ENCODE data around the gene CHCHD3.
A peak's percentile ranks its signal among the peaks of the same experiment; 100 is the strongest.

Gene CHCHD3

DNA sequence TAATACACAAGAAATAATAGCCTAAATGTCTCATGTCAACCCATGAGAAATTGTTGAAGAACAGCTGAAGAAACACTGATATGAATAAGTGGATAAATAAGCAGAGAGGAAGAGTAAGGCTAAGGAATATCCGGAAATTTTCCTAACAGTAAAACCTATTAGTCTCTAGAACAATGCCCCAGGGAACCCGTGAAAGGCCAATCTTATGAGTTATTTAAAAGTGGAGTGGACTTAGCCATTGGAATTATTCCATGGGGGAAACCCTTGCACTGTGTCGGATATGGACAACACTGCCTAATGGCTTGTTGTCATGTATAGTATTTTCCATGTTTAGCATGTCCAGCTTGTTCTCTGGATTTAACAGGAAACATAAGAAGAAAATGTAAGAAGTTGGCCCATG lies 288.4 kb downstream of the CHCHD3 start:
- no peak for DNase-seq

DNA sequence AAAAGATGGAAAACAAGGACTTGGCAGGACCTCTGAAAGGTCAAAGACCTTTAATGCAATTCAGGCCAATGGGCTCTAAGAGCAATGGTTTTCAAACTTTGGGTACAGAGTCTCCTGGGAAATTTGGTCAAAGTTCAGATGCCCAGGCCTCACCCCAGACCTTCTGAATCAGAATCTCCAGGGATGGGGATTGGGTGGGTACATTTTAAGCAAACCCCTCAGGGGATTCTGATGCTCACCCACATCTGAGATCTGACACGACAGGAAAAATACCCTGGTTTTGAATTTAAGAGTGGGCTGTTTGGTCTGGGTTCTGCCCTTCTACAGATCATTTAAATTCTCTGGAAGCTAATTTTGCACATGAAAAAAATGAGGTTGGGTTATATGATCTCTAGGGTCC lies 290.9 kb downstream of the CHCHD3 start:
- DNase-seq = no peak

DNA sequence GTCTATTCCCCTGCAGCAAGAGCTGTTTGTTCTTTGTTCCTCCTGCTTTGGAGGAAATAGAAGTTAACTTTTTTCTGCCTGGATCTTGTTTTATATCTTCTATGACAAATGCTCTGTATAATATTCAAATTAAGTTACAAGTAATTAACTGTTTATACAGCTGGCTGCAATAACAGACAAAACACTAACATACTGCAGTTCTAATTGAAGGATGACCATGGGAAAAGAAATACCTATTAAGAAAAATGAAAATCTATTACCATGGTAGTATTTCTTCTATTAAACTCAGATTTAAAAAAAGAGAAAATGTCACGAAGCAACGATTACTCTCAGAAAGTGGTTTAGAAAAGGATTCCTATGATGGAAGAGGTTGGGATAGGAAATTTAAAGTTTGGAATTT lies 291.8 kb downstream of the CHCHD3 start:
- no peak for DNase-seq

DNA sequence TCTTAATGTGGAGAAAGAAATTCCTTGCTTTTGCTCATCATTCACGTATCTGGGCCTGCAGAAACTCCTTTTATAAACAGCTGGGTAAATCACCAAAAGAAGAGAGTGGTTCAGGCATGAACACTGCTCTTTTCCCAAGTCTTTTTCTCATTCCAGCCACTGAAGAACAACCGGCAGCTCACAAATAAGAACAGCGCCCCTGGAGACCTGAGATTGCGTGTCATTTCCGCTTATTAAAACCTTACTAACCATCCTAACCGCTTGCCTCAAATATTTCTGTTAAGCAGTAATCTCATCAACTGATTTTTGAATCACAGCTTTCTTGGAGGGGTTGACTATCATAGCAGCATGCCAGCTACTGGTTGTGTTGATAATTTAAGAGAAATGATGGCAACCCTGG lies 292.6 kb downstream of the CHCHD3 start:
- DNase-seq = no peak

DNA sequence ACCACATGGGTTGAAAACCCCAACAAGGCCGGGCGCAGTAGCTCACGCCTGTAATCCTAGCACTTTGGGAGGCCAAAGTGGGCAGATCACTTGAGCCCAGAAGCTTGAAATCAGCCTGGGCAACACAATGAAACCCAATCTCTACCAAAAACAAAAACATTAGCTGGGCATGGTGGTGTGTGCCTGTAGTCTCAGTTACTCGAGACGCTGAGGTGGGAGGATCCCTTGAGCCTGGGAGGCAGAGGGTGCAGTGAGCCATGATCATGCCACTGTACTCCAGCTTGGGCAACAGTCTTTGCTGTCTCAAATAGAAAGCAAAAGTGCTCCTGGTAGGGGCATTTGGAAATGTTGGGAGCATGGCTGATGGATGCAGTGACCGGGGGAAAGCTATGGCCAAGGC lies 296.0 kb downstream of the CHCHD3 start:
- no peak for DNase-seq

DNA sequence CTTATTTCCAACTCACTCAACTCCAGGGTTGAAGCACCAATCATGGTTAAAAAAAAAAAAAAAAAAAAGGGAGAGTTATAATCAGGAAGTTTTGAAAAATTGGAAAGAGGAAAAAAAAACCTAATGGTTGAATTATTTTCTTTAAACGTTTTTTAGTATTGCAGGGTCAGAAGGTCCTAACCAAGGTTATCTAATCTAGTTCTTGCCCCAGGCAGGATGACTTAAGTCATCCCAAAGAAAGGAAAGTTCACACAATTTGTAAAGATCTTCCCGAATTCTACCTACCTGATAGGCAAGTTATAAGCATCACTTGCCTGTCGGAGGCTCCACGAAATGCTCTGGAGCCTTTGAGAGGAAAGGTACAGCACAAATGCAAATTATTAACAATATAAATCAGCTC lies 297.5 kb downstream of the CHCHD3 start:
- DNase-seq = no peak

DNA sequence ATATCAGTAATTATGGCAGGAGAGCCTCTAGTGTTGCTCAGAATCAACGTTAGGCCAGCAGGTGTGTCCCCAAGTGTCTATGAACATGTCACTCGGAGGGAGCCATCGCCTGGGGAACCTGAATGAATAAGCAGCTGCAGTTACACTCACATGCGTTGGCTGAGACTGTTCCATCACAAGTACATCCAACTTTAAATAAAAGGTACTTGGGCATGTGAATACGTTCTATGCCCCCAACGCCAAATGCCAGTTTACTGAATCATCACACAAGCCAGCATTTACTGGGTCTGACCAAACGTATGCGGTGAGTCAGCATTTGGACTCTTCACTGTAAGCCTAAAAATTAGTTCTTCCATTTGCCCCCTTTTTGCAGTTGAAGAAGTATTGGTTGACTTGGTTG lies 298.1 kb downstream of the CHCHD3 start:
- no peak for DNase-seq

DNA sequence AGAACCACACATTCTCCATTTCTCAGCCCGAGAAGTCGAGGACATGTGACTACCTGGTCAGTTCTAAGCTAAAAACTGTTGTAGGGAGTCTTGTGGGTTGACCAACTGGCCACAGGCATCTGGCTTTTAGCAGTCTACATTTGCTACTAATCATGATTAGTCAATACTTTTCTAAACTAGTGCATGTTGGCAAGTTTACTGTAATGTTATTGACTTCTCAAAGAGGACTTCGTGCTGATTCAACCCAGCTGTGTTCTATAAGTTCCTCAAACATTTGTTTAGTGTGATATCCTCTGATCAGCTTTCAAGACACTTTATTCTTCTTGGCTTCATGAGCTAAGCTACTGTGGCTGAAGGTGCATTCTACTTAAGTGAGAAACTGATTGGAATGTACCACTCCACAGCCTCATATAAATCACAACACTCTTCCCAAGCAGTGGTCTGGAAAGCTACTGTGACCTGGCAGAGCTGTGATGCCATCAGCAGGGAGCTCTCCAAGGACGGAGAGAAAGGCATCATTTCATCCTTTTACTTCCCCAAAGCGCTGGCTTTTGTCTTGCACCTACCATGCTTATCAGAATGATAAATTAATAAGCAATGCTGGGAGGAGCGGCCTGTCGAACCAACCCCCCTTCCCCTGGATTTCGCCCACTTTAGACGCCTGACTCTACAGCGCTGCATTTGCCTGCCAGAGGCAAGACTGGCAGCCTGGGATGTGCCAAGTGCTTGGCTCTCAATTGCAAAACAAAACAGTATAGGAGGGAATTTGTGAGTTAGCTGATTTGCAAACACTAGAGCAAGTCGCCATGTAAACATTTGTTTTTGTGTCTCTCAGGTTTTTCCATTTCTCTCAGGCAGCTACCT lies 298.9 kb downstream of the CHCHD3 start:
- no peak for DNase-seq

DNA sequence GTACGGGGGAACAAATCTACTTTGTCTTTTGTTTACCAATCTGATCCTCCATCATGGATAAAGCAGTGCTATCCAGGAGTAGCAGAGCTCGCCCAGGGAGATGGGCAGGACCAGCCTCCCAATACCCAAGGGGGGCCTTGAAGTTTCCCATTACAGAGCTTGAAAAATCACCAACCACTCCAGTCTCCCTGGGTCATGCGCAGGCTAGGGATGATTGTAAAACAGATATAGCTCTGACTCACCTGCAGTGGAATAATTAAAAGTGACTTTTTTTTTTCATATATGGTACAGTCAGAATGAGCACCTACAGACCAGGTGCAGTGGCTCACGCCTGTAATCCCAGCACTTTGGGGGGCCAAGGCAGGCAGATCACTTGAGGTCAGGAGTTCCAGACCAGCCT lies 301.1 kb downstream of the CHCHD3 start:
- no peak for DNase-seq

DNA sequence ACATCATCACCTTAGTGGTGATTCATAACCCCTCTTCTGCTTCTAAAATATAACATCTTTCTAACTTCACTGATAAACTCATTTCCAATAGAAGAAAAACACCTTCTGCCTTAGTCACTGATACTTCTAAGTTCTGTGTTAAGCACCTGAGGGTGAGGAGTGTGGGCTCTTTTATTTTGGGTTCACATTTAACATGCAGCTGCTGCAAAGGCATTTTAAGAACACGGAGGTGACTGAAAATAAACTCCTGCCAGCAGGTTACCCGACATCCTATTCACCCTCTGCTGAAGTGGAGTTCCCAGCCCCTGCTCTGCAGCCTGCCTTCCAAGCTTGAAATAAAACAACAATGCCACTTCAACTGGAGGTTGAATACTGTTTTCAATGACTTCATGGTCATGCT lies 302.7 kb downstream of the CHCHD3 start:
- no peak for DNase-seq

DNA sequence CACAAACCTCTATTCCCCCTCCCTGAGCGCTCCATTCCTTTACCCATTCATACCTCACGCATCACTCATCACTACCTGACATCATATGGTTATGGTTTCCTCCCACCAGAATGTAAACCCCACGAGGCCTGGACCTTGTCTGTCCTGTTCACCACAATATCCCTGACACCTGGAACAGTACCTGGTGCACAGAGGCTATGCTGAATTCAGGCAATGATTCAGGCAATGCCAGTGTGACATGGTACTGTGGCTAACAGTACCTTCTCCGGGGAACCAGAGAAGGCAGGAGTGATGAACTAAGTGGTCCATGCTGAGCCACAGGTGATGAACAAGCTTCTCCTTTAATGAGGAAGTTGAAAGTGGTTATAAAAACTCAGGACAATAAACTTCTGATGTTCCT lies 303.1 kb downstream of the CHCHD3 start:
- DNase-seq = no peak

DNA sequence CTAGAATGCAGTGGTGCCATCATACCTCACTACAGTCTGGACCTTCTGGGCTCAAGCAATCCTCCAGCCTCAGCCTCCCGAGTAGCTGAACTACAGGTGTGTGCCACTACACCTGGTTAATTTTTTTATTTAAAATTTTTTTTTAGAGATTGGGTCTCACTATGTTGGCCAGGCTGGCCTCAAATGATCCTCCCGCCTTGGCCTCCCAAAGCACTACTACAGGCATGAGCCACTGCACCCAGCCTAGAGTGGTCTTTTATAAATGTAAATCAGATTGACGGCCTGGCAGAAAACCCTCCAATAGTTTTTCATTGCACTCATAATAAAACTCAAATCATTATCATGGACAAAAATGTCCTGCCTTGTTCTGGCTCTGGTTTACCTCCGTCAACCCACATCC lies 303.9 kb downstream of the CHCHD3 start:
- DNase-seq = no peak

DNA sequence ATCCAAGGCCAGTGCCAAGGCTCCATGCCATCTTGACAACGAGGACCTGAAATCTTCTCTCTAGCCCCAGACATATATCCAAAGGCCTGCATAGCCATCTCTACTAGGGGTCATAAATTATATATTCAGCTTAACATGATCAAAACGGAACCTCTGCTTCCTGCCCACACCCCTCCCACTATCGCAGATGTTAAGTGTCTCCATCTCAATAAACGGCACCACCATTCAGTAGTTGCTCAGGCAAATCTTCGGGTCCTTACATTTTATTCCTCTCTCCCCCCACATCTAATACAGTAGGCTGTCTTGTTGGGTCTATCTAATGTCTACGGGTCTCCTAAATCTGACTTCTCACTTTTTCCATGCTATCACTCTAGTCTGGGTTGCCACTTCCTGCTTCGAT lies 304.5 kb downstream of the CHCHD3 start:
- no peak for DNase-seq

DNA sequence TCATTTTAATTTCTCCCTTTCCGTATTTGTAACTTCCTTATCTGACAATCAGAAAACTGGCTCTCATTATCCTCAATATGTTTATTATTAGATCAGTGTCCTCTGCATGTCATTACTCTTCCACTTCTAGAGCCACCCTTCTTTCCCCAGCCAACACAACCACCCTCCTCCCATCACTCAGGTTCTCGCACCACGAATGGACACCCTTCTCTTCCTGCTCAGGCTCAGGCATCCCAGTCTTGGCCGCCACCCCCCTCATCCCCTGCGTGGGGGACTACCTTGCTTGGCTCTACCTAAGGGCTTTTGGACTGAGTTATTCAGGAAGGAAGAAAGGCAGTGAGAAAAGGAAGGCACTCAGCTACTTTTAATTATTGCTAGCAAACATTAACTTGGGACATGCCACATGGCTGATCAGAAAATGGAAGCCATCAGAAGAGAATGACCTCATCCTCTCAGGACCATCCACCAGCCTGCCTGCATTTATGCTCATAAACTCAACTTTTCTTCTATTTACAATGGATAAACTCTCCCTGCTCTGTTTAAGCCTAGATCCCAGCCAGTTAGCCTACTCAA lies 305.8 kb downstream of the CHCHD3 start:
- DNase-seq = no peak

DNA sequence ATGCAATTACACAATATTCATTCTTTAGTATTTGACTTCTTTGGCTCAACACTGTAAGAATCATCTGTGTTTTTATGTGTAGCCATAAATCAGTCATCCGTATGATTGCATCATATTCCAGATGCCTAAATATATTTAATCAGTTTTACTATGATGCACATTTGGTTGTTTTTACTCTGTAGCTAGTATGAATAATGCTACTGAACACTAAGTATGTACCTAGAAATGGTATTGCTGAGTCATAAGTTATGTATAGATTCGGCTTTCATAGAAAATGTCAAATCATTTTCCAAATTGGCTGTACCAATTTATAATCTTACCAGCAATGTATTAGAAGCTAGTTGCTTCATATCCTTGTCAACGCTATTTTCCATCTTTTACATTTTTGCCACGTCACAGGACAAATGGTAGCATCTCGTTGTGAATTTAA lies 308.3 kb downstream of the CHCHD3 start:
- DNase-seq = peak; percentile 56

DNA sequence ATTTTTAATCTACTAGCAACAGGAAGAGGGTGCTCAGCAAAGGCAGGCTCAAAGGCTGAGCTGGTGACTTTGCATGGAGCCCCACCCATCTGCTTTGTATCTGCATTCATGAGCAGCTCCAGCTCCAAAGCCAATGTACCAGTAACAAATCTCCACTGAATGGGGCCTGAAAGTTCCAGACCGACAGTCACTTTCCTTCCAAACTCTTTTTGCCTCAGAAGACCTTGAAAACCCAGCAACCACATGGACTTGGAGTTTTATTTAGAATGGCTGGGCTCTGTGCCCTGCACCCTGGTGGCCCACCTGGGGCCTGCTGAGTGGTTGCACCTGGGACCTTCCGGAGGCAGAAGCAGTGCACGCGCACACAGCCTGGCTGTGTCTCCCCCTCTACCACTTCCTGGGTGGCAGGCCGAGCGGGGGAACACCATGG lies 310.6 kb downstream of the CHCHD3 start:
- no peak for DNase-seq

DNA sequence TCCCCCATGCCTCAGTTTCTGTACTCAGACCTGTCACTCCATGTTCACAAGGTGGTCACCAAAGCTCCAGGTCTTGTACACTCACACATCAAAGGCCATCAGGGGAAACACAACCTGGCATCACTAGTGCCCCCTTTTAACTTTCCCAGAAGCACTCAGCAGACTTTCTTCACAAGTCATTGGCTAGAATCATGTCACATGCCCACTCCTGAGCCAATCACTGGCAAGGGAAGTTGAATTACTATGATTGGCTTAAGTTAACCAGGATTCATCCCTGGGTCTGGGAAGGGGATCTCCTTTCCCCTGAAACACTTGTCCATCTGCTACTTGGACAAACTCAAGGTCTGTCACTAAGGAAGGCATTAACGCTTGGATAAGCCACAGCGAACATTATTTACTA lies 311.8 kb downstream of the CHCHD3 start:
- no peak for DNase-seq

DNA sequence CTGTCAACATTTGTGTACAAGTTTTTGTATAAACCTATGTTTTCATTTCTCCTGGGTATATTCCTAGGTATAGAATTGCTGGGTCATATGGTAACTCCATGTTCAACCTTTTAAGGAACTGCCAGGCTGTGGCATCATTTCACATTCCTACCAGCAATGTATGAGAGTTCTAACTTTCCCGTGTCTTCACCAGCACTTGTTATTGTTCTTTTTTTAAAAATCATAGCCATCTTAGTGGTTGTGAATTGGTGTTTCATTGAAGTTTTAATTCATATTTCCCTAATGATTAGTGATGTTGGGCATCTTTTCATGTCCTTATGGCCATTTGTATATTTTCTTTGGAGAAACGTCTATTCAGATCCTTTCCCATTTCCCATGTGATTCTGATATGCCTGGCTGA lies 312.6 kb downstream of the CHCHD3 start:
- no peak for DNase-seq

DNA sequence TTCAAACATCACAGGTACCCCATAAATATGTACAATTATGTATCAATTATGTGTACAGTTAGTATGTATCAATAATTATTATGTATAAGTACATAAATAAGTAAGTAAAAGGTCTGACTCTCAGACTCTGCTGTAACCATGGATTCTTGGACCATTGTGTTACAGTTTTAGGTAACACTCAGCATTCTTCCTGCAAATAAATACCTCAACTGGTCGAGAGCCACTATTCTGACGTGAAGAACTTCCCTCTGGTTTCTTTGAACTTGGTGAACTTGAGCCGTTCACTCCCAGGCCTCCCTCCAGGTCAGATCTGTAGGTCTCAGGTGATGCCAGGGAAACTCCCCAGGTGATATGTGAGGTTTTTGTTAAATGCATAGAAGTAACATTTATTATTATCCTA lies 313.8 kb downstream of the CHCHD3 start:
- DNase-seq = no peak

DNA sequence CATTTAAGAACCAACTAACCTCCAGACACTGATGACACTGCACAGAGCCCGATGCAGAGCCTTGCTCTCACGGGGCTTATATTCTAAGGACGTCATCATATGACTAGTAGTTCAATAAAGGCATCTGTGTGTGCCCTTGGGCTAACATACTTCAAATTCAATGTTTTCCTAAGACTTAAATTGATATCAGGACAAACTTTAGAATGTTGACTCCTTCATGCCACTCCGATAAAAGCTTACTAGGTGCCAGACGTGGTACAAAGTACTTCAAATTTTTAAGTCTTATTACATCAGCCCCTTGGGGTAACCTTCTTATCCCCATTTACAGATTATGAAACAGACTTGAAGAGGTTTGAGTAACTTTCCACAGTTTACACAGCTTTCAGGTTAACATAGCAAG lies 314.5 kb downstream of the CHCHD3 start:
- no peak for DNase-seq

DNA sequence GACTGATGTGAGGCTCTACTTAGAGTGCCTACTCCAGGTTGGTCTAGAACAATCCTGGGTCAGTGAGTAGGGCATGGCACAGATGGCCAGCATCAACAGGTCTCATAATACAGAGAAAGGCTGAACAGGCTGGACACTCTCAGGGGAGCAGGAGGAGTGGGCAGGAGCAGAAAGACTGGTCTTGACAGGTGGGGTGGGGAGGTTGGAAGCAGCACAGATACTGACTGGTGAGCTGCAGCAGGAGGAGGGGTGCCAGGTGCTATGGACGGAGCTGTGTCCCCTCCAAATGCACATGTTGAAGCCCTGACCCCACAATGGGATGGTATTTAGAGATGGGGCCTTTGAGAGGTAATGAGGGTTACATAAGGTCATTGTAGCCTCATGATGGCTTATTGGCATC lies 315.2 kb downstream of the CHCHD3 start:
- no peak for DNase-seq

DNA sequence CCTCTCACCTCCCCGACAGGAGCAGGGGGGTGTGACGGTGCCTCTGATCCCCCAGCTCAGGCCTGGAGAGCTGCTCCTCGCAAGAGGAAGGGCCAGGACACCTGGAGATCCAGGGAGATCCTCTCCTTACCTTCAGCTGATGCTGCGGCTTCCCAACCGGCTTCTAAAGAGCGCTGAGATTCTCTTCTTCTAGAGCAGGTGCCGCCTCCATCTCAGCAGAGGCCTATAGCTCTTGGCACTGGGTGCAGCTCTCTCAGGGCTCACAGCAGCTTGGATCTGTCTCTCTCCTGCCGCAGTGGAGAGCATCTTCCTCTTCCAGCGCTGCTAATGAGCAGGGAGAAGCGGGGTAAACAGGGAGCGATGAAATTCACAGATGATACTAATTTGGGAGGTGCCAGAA lies 316.0 kb downstream of the CHCHD3 start:
- no peak for DNase-seq

DNA sequence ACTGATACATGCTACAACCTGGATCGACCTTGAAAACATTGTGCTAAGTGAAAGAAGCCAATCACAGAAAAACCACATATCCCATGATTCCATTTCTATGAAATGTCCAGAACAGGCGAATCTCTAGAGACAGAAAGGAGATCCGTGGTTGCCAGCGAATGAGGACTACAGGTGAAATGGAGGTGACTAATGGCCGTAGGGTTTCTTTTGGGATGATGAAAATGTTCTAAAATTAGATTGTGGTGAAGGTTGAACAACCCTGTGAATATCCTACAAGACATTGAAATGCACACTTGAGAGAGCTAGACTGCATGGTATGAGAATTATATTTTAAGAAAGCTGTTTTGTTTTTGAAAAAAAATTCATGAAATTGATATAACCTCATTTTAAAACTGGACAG lies 317.1 kb downstream of the CHCHD3 start:
- no peak for DNase-seq

DNA sequence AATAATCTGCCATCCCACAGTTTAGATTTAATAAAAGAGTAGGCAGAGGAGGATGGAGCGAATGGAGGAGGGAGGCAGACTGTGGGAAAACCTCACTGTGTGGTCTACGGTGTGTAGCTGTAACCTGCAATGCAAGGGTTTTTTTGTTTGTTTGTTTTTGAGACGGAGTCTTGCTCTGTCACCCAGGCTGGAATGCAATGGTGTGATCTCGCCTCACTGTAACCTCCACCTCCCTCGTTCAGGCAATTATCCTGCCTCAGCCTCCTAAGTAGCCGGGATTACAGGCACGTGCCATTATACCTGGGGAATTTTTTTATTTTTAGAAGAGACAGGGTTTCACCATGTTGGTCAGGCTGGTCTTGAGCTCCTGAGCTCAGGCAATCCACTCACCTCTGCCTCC lies 321.0 kb downstream of the CHCHD3 start:
- DNase-seq = no peak

DNA sequence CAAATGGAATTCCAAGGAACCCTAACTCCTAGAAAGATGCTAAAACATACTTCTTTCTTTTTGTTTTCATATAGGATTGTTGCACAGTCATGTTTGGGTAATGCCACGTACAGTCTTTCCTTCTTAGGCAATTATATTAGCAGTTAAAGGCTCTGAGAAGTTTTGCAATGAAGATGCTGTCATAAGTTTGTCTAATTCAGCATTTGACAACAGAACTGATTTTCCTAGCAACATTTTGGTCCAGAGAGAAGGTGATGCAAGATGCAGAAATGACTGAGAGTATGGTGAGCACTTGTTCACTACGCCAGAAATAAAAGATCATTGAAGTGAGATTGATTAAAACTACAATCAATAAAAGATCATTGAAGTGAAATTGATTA lies 321.7 kb downstream of the CHCHD3 start:
- no peak for DNase-seq
